Karpas-422 (cell line): Measurements from ENCODE around the gene OTC. TPM values are rescaled to one million over a fixed set of nuclear protein-coding genes. Genes with fewer than 3 reads are reported as not detected.

Source experiments
- DNase-seq: peaks from one replicate; pipeline ENCODE4 v3.0.0-alpha.2; 2015
- H2AFZ ChIP-seq: fragments of 200-600 bp; sonication (generic); 2 replicates; pipeline ENCODE4 v1.6.1; 2014; ENCODE audit warnings: antibody characterized with exemption, low read length, mixed read lengths
- H3K27ac ChIP-seq: fragments of 200-600 bp; sonication (generic); 2 replicates; pipeline ENCODE4 v1.5.1; 2014; ENCODE audit warnings: mild to moderate bottlenecking, low read length, moderate library complexity
- H3K27me3 ChIP-seq: fragments of 200-600 bp; sonication (generic); 2 replicates; pipeline ENCODE4 v1.6.1; 2014; ENCODE audit warnings: low read length, mixed read lengths
- H3K36me3 ChIP-seq: fragments of 200-600 bp; sonication (generic); 2 replicates; pipeline ENCODE4 v1.6.1; 2014; ENCODE audit warnings: low read length, mixed read lengths; ENCODE audit not compliant: insufficient read depth
- H3K4me1 ChIP-seq: fragments of 200-600 bp; sonication (generic); 2 replicates; pipeline ENCODE4 v1.6.1; 2014; ENCODE audit warnings: mild to moderate bottlenecking, low read length, mixed read lengths
- H3K4me2 ChIP-seq: fragments of 200-600 bp; sonication (generic); 2 replicates; pipeline ENCODE4 v1.6.1; 2014; ENCODE audit warnings: low read length, low read depth, mild to moderate bottlenecking; ENCODE audit not compliant: poor library complexity, severe bottlenecking
- H3K4me3 ChIP-seq: fragments of 200-600 bp; sonication (generic); 2 replicates; pipeline ENCODE4 v1.5.1; 2014; ENCODE audit warnings: mild to moderate bottlenecking, antibody characterized with exemption, low read length, mixed read lengths
- H3K79me2 ChIP-seq: fragments of 200-600 bp; sonication (generic); 2 replicates; pipeline ENCODE4 v1.6.1; 2014; ENCODE audit warnings: mild to moderate bottlenecking, low read length, mixed read lengths
- H3K9ac ChIP-seq: fragments of 200-600 bp; sonication (generic); 2 replicates; pipeline ENCODE4 v1.6.0; 2014; ENCODE audit warnings: low read length
- H3K9me2 ChIP-seq: fragments of 200-600 bp; sonication (generic), shearing (Covaris generic); replicated peaks from 2 replicates; pipeline ENCODE4 v1.6.0; 2014; ENCODE audit warnings: mild to moderate bottlenecking, low read length, moderate library complexity; ENCODE audit not compliant: insufficient read depth
- H3K9me3 ChIP-seq: fragments of 300-700, 200-600 bp; sonication (generic); 2 replicates; pipeline ENCODE4 v1.6.1; 2014; ENCODE audit warnings: low read length, mixed read lengths
- H4K20me1 ChIP-seq: fragments of 200-600 bp; sonication (generic); 2 replicates; pipeline ENCODE4 v1.6.1; 2014; ENCODE audit warnings: mild to moderate bottlenecking, antibody characterized with exemption, low read length, low read depth; ENCODE audit not compliant: insufficient read depth
- small RNA-seq: library from RNA; depleted of rRNA; stranded (forward); fragments of <200 nt; gene quantifications from one replicate; pipeline ENCODE3, GENCODE V24; 2014
- total RNA-seq: library from RNA; depleted of rRNA; stranded (reverse); fragments of >200 nt; shearing (Covaris generic); gene quantifications from 2 replicates; pipeline ENCODE4 v1.2.3, GENCODE V29; 2014; ENCODE audit warnings: low replicate concordance; rRNA removed

Gene OTC
- total RNA-seq, 1 experiment from 2014 or later = not detected

DNA sequence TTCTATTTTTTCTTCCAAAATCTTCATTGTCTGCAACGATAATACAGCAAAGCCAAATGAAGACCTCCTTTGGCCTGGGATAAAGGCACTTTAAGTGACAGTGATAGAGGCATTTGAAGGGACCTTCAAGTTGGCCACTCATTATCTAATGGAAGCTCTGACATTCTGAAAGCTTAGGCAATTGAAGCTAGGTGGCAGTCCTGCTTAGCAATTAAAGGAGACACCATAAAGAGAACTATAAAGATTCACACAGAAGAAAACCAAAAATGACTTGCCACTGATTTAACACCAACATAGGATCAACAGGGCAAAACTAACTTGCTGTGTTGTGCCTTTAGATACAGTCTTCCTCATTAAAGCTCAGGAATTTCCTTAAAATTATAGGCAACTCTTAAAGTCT, 105.7 kb downstream of the OTC start:
- H3K79me2 ChIP-seq = no peaks in the 10 kb centered on the region
- no peak overlapping the region for H3K9ac ChIP-seq
- no peaks in the 10 kb centered on the region for H3K4me1 ChIP-seq
- H3K4me3 ChIP-seq = no peak overlapping the region
- no peaks in the 10 kb centered on the region for H3K27me3 ChIP-seq
- no peak overlapping the region for H3K27ac ChIP-seq
- no peaks in the 10 kb centered on the region for H3K9me2 ChIP-seq
- no peak overlapping the region for H2AFZ ChIP-seq
- H4K20me1 ChIP-seq = no peaks in the 10 kb centered on the region
- no peak overlapping the region for H3K4me2 ChIP-seq
- no peaks in the 10 kb centered on the region for H3K36me3 ChIP-seq
- no peak for DNase-seq
- no peaks in the 10 kb centered on the region for H3K9me3 ChIP-seq

DNA sequence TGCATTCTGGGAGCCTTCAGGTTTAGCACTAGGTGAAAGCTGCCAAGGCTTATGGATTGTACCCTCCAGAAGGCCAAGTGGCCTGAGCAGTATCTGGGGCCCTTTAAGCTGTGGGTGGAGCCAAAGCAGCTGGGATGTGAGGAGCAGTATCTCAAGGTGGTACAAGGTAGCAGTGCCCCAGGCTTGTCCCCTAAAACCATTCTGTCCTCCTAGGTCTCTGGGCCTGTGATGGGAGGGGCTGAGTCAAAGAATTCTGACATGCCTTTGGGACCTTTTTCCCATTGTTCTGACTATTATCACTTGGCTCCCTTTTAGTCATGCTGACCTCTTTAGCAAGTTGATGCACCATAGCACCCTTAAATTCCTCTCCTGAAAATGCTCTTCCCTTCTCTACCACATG, 109.9 kb downstream of the OTC start:
- H3K4me3 ChIP-seq = no peak overlapping the region
- no peak overlapping the region for H2AFZ ChIP-seq
- H3K9me3 ChIP-seq = no peaks in the 10 kb centered on the region
- H4K20me1 ChIP-seq = no peaks in the 10 kb centered on the region
- no peaks in the 10 kb centered on the region for H3K36me3 ChIP-seq
- H3K9me2 ChIP-seq = no peaks in the 10 kb centered on the region
- no peaks in the 10 kb centered on the region for H3K27me3 ChIP-seq
- no peak for DNase-seq
- H3K4me1 ChIP-seq = no peaks in the 10 kb centered on the region
- no peak overlapping the region for H3K4me2 ChIP-seq
- no peak overlapping the region for H3K27ac ChIP-seq
- no peaks in the 10 kb centered on the region for H3K79me2 ChIP-seq
- H3K9ac ChIP-seq = no peak overlapping the region

DNA sequence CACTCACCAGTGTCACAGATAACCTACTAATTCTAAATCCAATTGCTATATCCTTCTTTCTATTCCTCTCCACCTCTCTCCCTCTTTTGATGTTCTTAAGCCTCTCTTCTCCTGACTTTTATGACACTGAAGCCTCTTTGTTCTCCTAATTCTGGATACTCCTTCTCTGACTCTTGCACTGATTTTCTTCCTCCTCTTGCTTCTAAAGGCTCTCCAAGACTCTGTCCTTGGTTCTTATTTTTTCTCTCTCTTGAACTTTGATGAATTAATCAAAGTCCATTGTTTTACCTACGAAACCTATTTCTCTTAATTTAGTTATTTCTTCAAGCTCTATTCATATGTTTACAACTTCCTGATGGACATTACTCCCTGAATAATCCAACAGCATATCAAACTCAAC, 113.3 kb downstream of the OTC start:
- H3K4me1 ChIP-seq = no peaks in the 10 kb centered on the region
- DNase-seq = no peak
- no peak overlapping the region for H3K9ac ChIP-seq
- H3K79me2 ChIP-seq = no peaks in the 10 kb centered on the region
- H4K20me1 ChIP-seq = no peaks in the 10 kb centered on the region
- H3K27me3 ChIP-seq = no peaks in the 10 kb centered on the region
- no peak overlapping the region for H3K27ac ChIP-seq
- no peak overlapping the region for H2AFZ ChIP-seq
- no peaks in the 10 kb centered on the region for H3K9me2 ChIP-seq
- no peaks in the 10 kb centered on the region for H3K36me3 ChIP-seq
- H3K9me3 ChIP-seq = no peaks in the 10 kb centered on the region
- no peak overlapping the region for H3K4me3 ChIP-seq
- H3K4me2 ChIP-seq = no peak overlapping the region

DNA sequence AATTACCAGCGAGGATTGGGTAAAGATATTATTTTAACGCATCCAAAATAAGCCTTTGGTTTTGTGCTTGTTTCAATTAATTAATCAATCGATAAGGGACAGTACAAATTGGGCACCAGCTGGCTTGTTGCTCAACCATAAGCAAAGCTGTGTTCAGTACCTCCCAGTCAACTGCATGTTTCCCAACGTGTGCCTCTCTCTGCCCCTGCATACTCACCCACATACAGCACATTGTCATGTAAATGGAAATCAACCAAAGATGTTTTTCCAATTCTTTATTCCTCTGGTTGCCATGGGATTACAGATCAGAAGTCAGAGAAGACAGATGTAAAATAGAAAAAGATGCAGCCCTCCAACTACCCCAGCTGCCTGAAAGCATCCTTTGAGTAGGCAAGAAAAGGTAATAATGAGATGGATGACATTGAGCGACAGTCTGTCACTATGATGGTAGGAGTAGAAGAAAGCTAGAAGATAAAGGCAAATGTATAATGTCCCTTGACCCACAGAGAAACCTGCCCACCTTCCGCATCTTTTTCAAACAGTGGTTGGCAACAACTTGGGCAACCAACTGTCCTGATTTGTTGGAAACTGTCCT, 116.3 kb downstream of the OTC start:
- no peak overlapping the region for H3K4me2 ChIP-seq
- no peaks in the 10 kb centered on the region for H3K9me2 ChIP-seq
- H3K79me2 ChIP-seq = no peaks in the 10 kb centered on the region
- no peak overlapping the region for H2AFZ ChIP-seq
- no peak overlapping the region for H3K27ac ChIP-seq
- no peaks in the 10 kb centered on the region for H3K9me3 ChIP-seq
- H4K20me1 ChIP-seq = no peaks in the 10 kb centered on the region
- H3K36me3 ChIP-seq = no peaks in the 10 kb centered on the region
- no peaks in the 10 kb centered on the region for H3K27me3 ChIP-seq
- no peak for DNase-seq
- no peak overlapping the region for H3K4me3 ChIP-seq
- H3K9ac ChIP-seq = no peak overlapping the region
- H3K4me1 ChIP-seq = no peaks in the 10 kb centered on the region

Small RNA genes within 50 kb of the gene (small RNA-seq; reads per million reads assigned to genes)
- gene RF00322 = not detected

Other genes starting within 250 kb of the OTC start
- gene SRPX, start 131.7 kb upstream of the OTC start, total RNA-seq = not detected in 2 replicates
- 11.4 and 23.9 TPM in 2 replicates for gene RPGR, start 25.1 kb upstream of the OTC start, total RNA-seq
- not detected in 2 replicates for gene TSPAN7, start 208.9 kb downstream of the OTC start, total RNA-seq